HG02981 (cell line): ENCODE measurements around the gene GAMT.
"Not testable (repeated sequence)": the region's sequence is repeated elsewhere in the genome, so short reads cannot be mapped to it uniquely, and the experiment has no call there.

Experiments
- ATAC-seq: cut with Tn5 transposase; IDR thresholded peaks from one replicate; pipeline ENCODE4 v1.9.1; 2021; ENCODE audit warnings: mild to moderate bottlenecking, moderate library complexity; ENCODE audit not compliant: unreplicated experiment

The GAMT gene

GRCh38 chr19:1401138-1401888 lies at the start of gene GAMT:
GAMT (minus strand) TSS chr19:1401542; CDS start chr19:1401476, 66 bp downstream.
- no peak for ATAC-seq

- no peak for ATAC-seq
Measured at GRCh38 chr19:1449467-1450442, 48.4 kb upstream of the GAMT start, which contains the start of gene APC2. APC2 (plus strand) TSS chr19:1450121; CDS start chr19:1453002, 2,881 bp downstream.

- no peak for ATAC-seq
Measured at GRCh38 chr19:1447944-1448343, 46.6 kb upstream of the GAMT start.

GRCh38 chr19:1447504-1447903 lies 46.2 kb upstream of the GAMT start:
- no peak for ATAC-seq

- ATAC-seq: no peak
Measured at GRCh38 chr19:1446713-1447481, 45.6 kb upstream of the GAMT start.

- ATAC-seq: no peak
Measured at GRCh38 chr19:1445932-1446712, 44.8 kb upstream of the GAMT start.

GRCh38 chr19:1445185-1445931 lies 44.0 kb upstream of the GAMT start:
- peak; percentile 66 for ATAC-seq

- ATAC-seq: no peak
Measured at GRCh38 chr19:1441677-1442438, 40.5 kb upstream of the GAMT start.

- ATAC-seq: no peak
Measured at GRCh38 chr19:1441022-1441426, 39.7 kb upstream of the GAMT start.

GRCh38 chr19:1440418-1440801 lies 39.1 kb upstream of the GAMT start:
- no peak for ATAC-seq

GRCh38 chr19:1439525-1440417 lies 38.4 kb upstream of the GAMT start:
- not testable (repeated sequence) for ATAC-seq

- no peak for ATAC-seq
Measured at GRCh38 chr19:1438933-1439354, 37.6 kb upstream of the GAMT start.

GRCh38 chr19:1438035-1438932 lies 36.9 kb upstream of the GAMT start, which contains the start of gene RPS15:
RPS15 (plus strand) TSS chr19:1438396; CDS start chr19:1438426, 30 bp downstream.
- ATAC-seq: peak; percentile 70

- no peak for ATAC-seq
Measured at GRCh38 chr19:1437609-1438008, 36.3 kb upstream of the GAMT start.

- ATAC-seq: no peak
Measured at GRCh38 chr19:1435378-1435989, 34.1 kb upstream of the GAMT start.

GRCh38 chr19:1434577-1435060 lies 33.3 kb upstream of the GAMT start:
- no peak for ATAC-seq
